GM23248 (cell line): ENCODE data around the gene M1AP. TPM values are rescaled to one million over a fixed set of nuclear protein-coding genes. Genes with fewer than 3 reads are reported as not detected.

Source experiments
- DNase-seq: peaks from one replicate; pipeline ENCODE4 v3.0.0-alpha.2; 2015
- H2AFZ ChIP-seq: fragments of 200-600 bp; sonication (generic); 2 replicates; pipeline ENCODE4 v1.6.1; 2016; ENCODE audit warnings: antibody characterized with exemption
- H3F3A ChIP-seq: fragments of 200-600 bp; sonication (generic); 2 replicates; pipeline ENCODE4 v1.6.1; 2016; ENCODE audit warnings: mild to moderate bottlenecking, antibody characterized with exemption, mixed run types; ENCODE audit not compliant: insufficient read depth
- H3K27ac ChIP-seq: fragments of 200-600 bp; sonication (generic); 2 replicates; pipeline ENCODE4 v1.5.1; 2016; ENCODE audit warnings: mild to moderate bottlenecking
- H3K27me3 ChIP-seq: fragments of 200-600 bp; sonication (generic); replicated peaks from 2 replicates; pipeline ENCODE4 v1.6.1; 2016; ENCODE audit warnings: mild to moderate bottlenecking; ENCODE audit not compliant: insufficient read depth
- H3K36me3 ChIP-seq: fragments of 200-600 bp; sonication (generic); 2 replicates; pipeline ENCODE4 v1.6.1; 2016; ENCODE audit warnings: low read depth, mild to moderate bottlenecking
- H3K4me1 ChIP-seq: fragments of 200-600 bp; sonication (generic); 2 replicates; pipeline ENCODE4 v1.6.1; 2016; ENCODE audit warnings: mild to moderate bottlenecking; ENCODE audit not compliant: insufficient read depth
- H3K4me2 ChIP-seq: fragments of 200-600 bp; sonication (generic); one replicate; pipeline ENCODE4 v1.6.1; 2016; ENCODE audit warnings: mild to moderate bottlenecking; ENCODE audit not compliant: unreplicated experiment
- H3K4me3 ChIP-seq: fragments of 200-600 bp; sonication (generic); 2 replicates; pipeline ENCODE4 v1.5.1; 2016; ENCODE audit warnings: mild to moderate bottlenecking
- H3K79me2 ChIP-seq: fragments of 200-600 bp; sonication (generic); 2 replicates; pipeline ENCODE4 v1.6.1; 2016; ENCODE audit warnings: mild to moderate bottlenecking; ENCODE audit not compliant: insufficient read depth
- H3K9ac ChIP-seq: fragments of 200-600 bp; sonication (generic); 2 replicates; pipeline ENCODE4 v1.6.1; 2016; ENCODE audit warnings: mild to moderate bottlenecking
- H3K9me2 ChIP-seq: fragments of 200-600 bp; sonication (generic); 2 replicates; pipeline ENCODE4 v1.6.1; 2016; ENCODE audit warnings: mixed run types, mild to moderate bottlenecking, moderate library complexity; ENCODE audit not compliant: insufficient read depth
- H3K9me3 ChIP-seq: fragments of 200-600 bp; sonication (generic); one replicate; pipeline ENCODE4 v1.6.1; 2017; ENCODE audit warnings: low read depth
- H4K20me1 ChIP-seq: fragments of 200-600 bp; sonication (generic); 2 replicates; pipeline ENCODE4 v1.6.0; 2016; ENCODE audit not compliant: insufficient read depth
- EZH2 ChIP-seq: fragments of 200-600 bp; sonication (generic); IDR thresholded peaks from 2 replicates; pipeline ENCODE4 v1.6.1; 2018; ENCODE audit warnings: antibody characterized with exemption, mild to moderate bottlenecking; ENCODE audit not compliant: insufficient read depth, poor library complexity, severe bottlenecking
- EZH2phosphoT487 ChIP-seq: fragments of 200-600 bp; sonication (generic); IDR thresholded peaks from 2 replicates; pipeline ENCODE4 v1.6.1; 2018; ENCODE audit warnings: antibody characterized with exemption, moderate library complexity, mild to moderate bottlenecking, low read depth; ENCODE audit not compliant: insufficient read depth
- whole genome bisulfite sequencing, 2 experiments: methylation state at CpG; one replicate each; pipeline ENCODE4 v1.1.6; 2015 to 2017; ENCODE audit warnings: low lambda C conversion rate in 2 of 2, low coverage in 1 of 2; ENCODE audit errors: missing lambda C conversion rate in 2 of 2; 5-methylcytosine and 5-hydroxymethylcytosine counted together
- in situ Hi-C: fragments of 300-500 bp; cut with MboI; formaldehyde crosslinking; loops from 2 replicates; pipeline ENCODE4 v1.15.0; 2020
- polyA plus RNA-seq: library from polyadenylated mRNA; unstranded; fragments of >200 nt; fragmentation: Nextera tagmentation; extraction: Ambion mirVana; gene quantifications from 2 replicates; pipeline ENCODE4 v1.2.1, GENCODE V29; 2016
- total RNA-seq: library from RNA; depleted of rRNA; stranded (reverse); fragments of >200 nt; shearing (Covaris generic); gene quantifications from 2 replicates; pipeline ENCODE4 v1.2.3, GENCODE V29; 2014

Gene M1AP
- total and polyA plus RNA-seq, 2 experiments from 2014 or later: 0.18 to 1.5 TPM

DNA sequence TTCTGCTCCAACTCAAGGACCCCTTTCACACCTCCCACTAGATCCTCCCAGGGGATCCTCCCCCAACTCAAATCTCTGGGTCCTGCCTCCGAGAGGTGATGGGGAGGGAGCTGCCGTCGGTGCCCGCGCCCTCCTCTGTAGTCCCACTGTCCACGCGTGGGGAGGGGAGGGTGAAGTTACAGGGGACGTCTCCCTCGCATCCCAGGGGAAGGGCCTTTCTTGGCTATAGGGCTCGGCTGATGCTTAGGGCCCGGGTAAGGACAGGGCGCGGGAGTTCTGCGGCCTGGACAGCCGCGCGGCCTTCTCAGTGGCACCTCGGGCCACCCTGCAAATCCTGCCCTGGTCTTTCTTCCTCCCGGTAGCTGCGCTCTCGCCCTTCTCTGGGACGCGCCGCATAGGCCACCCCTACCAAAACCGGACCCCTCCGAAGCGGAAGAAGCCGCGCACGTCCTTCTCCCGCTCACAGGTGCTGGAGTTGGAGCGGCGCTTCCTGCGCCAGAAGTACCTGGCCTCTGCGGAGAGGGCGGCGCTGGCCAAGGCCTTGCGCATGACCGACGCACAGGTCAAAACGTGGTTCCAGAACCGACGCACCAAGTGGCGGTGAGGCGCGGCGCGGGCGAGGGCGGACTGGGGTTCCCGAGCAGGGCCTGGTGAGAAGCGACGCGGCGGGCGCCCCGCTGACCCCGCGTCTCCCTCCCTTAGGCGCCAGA, 132.7 kb downstream of the M1AP start:
- in situ Hi-C loops: no loop called here
- no peak overlapping the region for H3K9ac ChIP-seq
- no peaks in the 10 kb centered on the region for H3K4me1 ChIP-seq
- H3F3A ChIP-seq: no peaks in the 10 kb centered on the region
- H3K9me2 ChIP-seq: no peaks in the 10 kb centered on the region
- no peaks in the 10 kb centered on the region for H3K9me3 ChIP-seq
- no peak overlapping the region for H3K27ac ChIP-seq
- H3K4me2 ChIP-seq: no peak overlapping the region
- TF ChIP-seq EZH2 (peak; percentile 59), EZH2phosphoT487 (0 out of 2 replicates have a peak, but pooled peaks have one; percentile 23)
- no peak overlapping the region for H3K4me3 ChIP-seq
- no peaks in the 10 kb centered on the region for H4K20me1 ChIP-seq
- WGBS, 2 experiments: 11 to 13% methylated on average over 58 to 60 of the region's 60 CpGs
- H3K36me3 ChIP-seq: no peaks in the 10 kb centered on the region
- no peak for DNase-seq
- H2AFZ ChIP-seq: no peak overlapping the region
- peaks cover 86% of the 10 kb centered on the region for H3K27me3 ChIP-seq
- H3K79me2 ChIP-seq: no peaks in the 10 kb centered on the region

DNA sequence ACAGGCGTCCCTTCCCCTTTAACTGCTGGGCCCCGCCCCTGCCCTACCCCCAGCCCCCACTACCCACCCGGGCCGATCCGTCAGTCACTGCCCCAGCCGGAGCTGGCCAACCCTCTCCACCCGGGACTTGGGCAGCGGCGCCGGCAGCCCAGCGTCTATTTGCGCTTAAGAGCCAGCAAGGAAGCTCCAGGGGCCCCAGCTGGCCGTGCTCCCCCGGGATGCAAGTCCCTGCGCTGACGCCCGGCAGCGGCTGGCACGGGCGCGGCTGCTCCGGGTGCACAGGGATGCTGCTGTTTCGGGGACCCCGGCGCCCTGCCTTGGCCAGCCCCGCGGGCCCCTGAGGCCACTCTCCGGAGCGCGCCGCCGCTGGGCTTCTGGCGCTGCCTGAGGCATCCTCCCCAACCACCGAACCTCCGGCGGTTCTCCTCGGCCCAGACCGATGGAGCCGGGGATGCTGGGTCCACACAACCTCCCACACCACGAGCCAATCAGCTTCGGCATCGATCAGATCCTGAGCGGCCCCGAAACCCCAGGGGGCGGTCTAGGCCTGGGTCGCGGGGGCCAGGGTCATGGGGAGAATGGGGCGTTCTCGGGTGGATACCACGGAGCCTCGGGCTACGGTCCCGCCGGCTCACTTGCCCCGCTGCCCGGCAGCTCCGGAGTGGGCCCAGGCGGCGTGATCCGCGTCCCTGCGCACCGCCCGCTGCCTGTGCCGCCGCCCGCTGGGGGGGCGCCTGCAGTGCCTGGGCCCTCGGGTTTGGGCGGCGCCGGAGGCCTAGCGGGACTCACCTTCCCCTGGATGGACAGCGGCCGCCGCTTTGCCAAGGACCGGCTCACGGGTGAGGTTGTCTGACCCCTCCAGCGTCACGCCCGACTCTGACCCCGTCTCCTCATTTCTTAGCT, 133.5 kb downstream of the M1AP start, which contains the start of gene TLX2:
TSS of gene TLX2 (plus strand) at position 83 of the 903 bp plus-strand sequence. CDS start at position 440, 357 bp downstream.
- TF ChIP-seq EZH2phosphoT487 (peak; percentile 13; the same call in 1 of the 2 replicates), EZH2 (peak; percentile 73)
- H3F3A ChIP-seq: no peaks in the 10 kb centered on the region
- no peaks in the 10 kb centered on the region for H3K9me3 ChIP-seq
- H3K9ac ChIP-seq: no peak within 1 kb of the TSS
- H3K27me3 ChIP-seq: peaks cover 80% of the 10 kb centered on the region
- peak; percentile 42 for DNase-seq
- no peaks in the 10 kb centered on the region for H4K20me1 ChIP-seq
- WGBS, 2 experiments: 5% methylated on average over 73 to 80 of the region's 82 CpGs
- no peak within 1 kb of the TSS for H3K4me3 ChIP-seq
- no peak within 1 kb of the TSS for H3K27ac ChIP-seq
- no peak within 1 kb of the TSS for H3K4me2 ChIP-seq
- no peak within 1 kb of the TSS for H2AFZ ChIP-seq
- no peaks in the 10 kb centered on the region for H3K36me3 ChIP-seq
- H3K79me2 ChIP-seq: no peaks in the 10 kb centered on the region
- in situ Hi-C loops: no loop called here
- no peaks in the 10 kb centered on the region for H3K9me2 ChIP-seq
- no peaks in the 10 kb centered on the region for H3K4me1 ChIP-seq

DNA sequence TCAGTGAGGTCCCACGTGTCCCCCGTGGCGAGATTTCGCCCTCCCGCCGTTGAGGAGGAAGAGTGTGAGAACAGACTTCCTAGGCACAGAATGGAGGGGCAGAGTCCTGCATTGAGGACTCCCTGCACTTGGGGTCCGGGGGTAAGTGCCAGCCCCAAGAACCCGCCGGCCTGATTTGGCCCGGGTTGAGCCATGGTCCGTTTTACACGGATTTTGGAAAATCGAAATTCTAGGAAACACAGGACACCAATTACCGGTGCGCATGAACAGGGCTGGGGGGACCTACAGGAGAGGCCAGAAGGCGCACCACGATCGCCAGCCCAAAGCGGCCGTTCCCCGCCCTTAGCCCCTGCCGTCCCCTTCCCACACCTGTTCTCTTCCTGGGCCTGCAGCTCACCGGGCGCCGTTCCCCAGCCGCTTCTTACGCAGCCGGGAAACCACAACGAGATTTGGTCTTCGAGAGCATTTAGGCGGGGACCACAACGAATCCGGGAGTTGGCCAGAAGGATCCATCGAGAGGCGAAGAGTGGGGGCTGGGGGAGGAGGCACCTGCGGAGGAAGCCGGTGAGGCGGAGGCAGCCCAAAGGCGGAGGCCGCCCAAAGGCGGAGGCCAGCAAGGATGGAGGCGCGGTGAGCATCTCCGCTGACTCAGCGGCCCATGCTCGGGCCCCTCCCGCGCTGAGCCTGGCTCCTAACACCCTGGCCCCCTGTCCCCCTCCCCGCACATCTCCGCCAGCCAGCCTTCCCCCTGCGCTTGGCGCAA, 134.3 kb downstream of the M1AP start:
- no peaks in the 10 kb centered on the region for H4K20me1 ChIP-seq
- H3K36me3 ChIP-seq: no peaks in the 10 kb centered on the region
- WGBS, 2 experiments: 13 to 14% methylated on average over 42 to 45 of the region's 52 CpGs
- in situ Hi-C loops: no loop called here
- no peaks in the 10 kb centered on the region for H3K9me2 ChIP-seq
- no peaks in the 10 kb centered on the region for H3F3A ChIP-seq
- H3K27ac ChIP-seq: no peak overlapping the region
- no peak overlapping the region for H2AFZ ChIP-seq
- no peaks in the 10 kb centered on the region for H3K79me2 ChIP-seq
- DNase-seq: peak; percentile 45
- H3K27me3 ChIP-seq: peaks cover 72% of the 10 kb centered on the region
- no peak overlapping the region for H3K9ac ChIP-seq
- H3K9me3 ChIP-seq: no peaks in the 10 kb centered on the region
- H3K4me3 ChIP-seq: no peak overlapping the region
- TF ChIP-seq EZH2 (peak; percentile 94), EZH2phosphoT487 (no peak; the same call in 1 of the 2 replicates)
- no peak overlapping the region for H3K4me2 ChIP-seq
- no peaks in the 10 kb centered on the region for H3K4me1 ChIP-seq
